Activated CD4-positive, CD25-positive, alpha-beta regulatory T cell treated with anti-CD3 and anti-CD28 coated beads, Interleukin-2, amount 50 U/mL, for 72 hours (primary cell): ENCODE data around the gene ZNF10.

ENCODE experiments used
- DNase-seq: peaks from one replicate; pipeline ENCODE4 v3.0.0; 2021

Gene ZNF10

DNA sequence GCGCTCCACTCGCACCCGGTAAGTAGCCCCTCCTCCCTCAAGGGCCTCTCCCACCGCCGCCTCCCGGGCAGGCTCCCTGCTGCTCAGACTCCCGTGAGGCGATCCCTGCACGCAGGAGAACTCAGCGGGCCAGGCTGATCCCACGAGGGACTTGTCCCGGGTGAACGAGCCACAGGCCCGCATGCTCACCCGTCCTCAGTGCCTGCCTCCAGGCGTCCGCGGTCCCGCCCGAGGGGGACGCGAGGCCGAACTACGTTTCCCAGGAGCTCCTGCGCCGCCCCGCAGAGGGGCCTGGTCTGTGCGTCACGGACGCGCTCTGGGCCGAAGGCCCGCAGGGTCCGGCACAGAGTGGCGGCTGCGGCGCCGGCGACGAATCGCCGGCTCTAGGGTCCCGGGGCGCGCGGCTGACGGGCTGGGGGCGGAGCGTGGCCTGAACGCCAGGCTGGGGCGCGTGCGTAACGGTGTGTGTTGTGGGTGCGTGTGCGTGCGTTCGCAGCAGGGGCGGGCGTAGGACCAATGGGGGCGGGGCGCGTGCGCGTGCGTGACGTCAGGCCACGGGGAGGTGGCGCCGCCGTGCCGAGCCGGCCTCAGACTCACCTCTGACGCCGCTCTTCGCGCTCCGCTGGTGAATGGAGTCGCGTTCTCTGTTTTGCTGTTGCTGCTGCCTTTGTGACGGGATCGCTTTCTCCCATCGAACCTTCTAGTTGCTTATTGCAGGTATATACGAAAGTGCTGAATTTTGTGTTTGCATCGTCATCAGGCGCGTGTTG is at the start of gene ZNF10, which contains the start of gene ZNF891:
Gene ZNF10, plus strand, starts transcription at position 590 of the 770 bp plus-strand sequence. CDS start 13,866 bp downstream, outside the sequence.
Gene ZNF891, minus strand, starts transcription at position 237 of the 770 bp plus-strand sequence. CDS start 8,356 bp downstream, outside the sequence.
- peak; percentile 98 for DNase-seq

DNA sequence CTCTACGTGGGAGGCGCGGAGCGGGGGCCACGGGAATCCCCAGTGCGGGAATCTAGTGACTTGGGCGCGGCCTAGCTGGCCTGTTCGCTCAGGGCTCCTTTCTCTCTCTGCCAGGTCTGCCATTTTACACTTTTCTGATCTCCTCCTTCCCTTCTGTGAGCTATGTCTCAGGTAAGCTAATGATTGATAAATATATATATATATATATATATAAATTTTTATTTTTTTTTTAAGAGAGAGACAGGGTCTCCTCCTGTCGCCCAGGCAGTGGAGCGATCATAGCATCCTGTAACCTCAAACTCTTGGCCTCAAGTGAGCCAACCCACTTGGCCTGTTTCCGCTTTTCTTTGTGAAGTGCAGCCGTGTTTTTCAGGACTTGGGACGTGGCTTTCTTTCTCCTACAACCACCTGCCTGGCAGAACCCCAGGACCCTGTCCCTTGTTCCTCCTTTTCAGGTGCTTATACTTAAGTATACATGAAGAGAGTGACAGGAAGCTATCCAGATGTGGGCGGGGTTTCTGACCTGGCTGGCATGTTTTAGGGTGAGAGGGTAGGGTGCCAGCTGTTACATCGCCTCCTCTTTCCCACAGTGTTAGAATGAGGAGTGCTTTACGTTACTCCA is 49.2 kb upstream of the ZNF10 start:
- no peak for DNase-seq

DNA sequence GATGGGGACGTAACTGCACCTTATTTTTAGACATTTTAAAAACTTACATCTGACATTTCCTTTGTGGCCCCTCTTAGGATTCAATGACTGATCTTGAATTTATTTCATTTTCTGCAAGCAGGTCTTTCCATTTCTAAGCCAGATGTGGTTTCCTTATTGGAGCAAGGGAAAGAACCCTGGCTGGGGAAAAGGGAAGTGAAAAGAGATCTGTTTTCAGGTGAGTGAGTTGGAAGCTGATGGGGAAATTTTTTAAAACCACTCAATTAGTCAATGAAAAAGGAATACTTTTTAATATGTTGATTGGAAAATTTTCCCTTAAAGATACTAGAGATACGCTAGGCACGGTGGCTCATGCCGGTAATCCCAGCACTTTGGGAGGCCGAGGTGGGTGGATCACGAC is 47.1 kb upstream of the ZNF10 start:
- DNase-seq: no peak

DNA sequence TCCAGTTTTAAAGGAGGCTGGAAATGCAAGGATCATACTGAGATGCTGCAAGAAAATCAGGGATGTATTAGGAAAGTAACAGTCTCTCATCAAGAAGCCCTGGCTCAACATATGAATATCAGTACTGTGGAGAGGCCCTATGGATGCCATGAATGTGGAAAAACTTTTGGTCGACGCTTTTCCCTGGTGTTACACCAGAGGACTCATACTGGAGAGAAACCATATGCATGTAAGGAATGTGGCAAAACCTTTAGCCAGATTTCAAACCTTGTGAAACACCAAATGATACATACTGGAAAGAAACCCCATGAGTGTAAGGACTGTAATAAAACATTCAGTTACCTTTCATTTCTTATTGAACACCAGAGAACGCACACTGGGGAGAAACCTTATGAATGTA is 24.8 kb upstream of the ZNF10 start:
- DNase-seq: no peak

DNA sequence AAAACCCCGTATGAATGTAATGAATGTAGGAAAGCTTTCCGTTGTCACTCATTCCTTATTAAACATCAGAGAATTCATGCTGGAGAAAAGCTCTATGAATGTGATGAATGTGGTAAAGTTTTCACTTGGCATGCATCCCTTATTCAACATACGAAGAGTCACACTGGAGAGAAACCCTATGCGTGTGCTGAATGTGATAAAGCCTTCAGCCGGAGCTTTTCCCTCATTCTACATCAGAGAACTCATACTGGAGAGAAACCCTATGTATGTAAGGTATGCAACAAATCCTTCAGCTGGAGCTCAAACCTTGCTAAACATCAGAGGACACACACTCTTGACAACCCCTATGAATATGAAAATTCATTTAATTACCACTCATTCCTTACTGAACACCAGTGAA is 24.2 kb upstream of the ZNF10 start:
- no peak for DNase-seq

DNA sequence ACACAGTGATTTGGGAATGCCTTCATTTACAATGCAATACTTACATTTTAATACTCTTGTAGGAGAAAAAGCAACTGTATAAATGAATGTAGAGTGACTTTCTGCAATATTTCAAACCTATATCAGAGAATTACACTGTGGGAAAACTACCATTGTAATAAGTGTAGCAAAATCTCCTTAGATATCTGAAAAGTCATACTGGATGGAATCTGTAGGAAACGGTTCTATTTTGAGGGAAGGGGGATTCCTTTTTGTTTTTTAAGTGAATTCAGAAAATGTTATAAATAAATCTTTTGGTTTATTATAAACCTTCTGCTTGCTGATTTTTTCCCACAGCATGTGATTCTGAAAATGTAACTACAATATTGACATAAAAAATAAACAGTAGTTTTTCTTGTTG is 23.3 kb upstream of the ZNF10 start:
- no peak for DNase-seq

DNA sequence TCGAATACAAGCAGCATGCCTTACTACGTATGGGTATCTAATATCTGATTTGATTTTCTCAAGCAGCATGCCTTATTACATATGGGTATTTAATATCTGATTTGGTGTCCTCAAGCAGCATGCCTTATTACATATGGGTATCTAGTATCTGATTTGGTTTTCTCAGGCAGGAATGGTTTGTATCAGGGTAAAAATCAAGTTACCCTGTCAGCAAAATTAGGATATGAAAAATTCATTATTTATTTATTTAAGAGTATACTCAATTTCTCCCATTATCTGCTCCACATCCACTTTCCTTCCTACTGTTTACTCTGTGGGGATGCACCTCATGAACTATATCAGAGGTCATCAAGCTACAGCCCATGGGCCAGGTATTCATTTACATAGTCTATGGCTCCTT is 22.3 kb upstream of the ZNF10 start:
- no peak for DNase-seq

DNA sequence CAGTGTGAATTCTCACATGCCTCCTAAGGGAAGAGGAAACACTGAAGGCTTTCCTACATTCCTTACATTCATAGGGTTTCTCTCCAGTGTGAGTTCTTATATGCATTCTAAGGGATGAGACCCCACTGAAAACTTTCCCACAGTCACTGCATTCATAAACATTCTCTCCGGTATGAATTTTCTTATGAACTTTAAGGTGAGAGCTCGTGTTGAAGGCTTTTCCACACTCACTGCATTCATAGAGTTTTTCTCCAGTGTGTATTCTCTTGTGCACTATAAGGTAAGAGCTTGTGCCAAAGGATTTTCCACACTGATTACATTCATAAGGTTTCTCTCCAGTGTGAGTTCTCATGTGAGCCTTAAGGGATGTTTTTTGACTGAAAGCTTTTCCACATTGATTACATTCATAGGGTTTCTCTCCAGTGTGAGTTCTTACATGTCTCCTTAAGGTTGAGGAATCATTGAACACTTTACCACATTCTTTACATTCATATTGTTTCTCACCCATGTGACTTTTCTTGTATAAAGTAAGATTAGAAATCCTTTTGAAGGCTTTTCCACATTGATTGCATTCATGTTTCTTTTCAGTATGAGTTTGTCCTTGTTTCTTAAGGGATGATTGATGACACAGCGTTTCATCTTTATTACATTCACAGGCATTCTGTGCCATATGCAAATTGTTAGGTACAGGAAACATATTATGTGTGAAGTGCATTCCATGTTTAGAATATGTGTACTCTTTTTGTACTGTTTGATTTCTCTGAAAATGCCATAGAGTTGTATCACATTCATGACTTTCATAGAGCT is 9.8 kb upstream of the ZNF10 start:
- no peak for DNase-seq

DNA sequence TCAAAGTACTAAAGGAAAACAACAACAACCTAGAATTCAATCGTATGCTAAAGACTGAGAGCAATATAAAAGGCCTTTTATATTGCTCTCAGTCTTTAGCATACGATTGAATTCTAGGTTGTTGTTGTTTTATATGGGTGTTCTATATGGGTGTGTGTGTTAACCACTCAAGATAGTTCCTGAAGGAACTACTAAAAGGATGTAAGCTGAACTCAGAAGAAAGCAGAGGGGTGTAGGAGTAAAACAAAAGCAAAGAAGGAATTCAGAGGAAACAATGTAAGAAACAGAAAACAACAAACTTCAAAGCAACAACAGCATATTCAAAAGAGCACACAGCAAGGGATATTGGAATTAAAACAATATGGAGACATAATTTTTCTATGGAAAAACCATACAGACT is 5.8 kb upstream of the ZNF10 start:
- DNase-seq: no peak

DNA sequence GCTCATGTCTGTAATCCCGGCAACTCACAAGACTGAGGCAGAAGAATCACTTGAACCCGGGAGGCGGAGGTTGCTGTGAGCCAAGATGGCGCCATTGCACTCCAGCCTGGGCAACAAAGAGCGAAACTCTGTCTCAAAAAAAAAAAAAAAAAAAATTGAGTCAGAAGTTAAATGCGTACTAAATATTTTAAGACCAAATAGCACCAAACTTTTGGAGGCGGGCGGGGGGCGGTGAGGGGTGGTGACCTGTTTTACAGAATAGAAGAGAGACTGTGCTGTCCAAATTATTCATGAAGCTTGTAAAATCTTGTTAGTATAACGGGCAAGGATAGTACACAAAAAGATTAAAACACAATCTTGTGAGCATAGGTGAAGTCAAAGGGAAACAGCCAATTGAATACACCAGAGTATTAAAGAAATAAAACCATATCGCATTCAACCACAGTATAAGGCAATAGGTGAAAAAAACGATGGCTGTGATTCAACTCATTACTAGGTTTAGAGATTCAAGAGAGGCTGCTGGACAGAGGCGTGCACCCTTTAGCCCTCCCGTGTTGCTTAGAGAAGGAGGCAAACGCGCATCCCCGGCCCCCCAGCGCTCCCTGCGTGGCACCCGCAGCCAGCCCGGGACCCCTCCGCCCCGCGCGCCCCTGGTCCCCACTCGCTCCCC is 924 bp upstream of the ZNF10 start:
- no peak for DNase-seq

DNA sequence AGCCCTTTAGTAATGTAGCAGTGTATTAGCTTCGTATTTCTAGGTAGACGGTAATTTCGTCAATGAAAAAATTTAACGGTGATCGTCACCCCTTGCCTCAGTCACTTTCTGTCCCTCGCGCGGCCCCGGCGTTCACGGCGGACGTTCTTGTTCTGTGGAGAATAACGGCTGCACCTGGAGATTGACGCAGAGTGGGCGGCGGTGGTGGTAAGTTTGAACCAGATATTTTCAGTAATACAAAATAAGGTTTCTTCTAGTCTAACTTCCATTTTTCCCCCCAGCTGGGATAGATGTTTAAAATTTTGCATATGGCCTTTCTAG is 341 bp downstream of the ZNF10 start:
- peak; percentile 44 for DNase-seq

DNA sequence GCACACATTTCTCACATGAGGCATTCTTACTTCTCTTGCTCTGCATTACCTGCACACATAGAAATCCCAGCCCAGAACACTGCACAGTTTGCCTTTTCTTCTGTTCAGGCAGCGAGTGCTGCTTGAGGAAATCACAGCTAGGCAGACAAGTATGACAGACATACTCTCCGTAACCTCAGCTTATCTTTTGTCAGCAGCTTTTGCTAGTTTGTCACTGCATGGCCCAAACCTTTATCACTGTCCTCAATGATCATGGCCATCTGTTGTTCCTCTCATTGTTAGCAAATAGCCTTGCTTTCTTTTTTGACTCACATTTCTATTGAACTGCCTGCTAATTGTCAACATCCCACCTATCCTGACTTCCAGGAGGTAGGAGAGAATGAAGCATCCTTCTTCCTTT is 5.3 kb downstream of the ZNF10 start:
- DNase-seq: no peak

DNA sequence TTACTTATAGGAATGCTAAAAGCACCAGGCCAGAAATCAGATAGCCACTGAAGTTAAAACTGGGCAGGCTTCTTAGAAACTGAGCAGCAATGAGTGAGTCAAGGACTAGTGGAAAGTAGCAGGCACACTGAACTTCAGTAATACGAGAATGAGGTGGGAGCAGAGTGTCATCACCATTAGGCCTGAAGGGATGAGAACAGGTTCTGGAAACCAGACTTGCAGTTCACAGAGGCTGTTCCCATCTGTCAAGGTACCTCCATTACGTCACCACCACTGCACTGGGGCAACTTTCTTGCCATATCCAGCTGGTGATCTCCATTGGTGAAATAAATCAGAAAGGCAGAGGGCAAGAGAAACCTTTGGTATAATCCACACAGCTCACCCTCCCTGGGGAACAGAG is 15.6 kb downstream of the ZNF10 start:
- DNase-seq: no peak

DNA sequence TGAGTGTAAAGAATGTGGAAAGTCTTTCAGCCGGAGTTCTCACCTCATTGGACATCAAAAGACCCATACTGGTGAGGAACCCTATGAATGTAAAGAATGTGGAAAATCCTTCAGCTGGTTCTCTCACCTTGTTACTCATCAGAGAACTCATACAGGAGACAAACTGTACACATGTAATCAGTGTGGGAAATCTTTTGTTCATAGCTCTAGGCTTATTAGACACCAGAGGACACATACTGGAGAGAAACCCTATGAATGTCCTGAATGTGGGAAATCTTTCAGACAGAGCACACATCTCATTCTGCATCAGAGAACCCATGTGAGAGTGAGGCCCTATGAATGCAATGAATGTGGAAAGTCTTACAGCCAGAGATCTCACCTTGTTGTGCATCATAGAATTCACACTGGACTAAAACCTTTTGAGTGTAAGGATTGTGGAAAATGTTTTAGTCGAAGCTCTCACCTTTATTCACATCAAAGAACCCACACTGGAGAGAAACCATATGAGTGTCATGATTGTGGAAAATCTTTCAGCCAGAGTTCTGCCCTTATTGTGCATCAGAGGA is 25.8 kb downstream of the ZNF10 start:
- DNase-seq: no peak

DNA sequence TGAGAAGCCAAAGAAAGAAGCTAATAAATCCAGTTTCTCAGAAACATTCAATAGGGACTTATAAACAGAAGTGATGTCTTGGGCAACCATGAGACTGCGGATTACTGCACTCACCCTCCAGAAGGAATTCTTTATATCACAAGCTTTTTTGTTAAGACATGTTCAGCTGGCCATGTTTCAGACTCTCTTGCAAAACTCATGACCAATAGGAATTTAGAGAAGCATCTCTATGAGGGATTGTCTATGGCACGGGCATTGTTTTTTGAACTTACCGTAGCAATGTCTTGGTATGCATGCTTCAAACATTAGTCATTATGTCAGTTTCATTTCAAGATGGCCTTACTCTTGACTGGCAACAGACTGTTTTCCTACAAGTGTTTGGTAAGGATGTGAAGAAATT is 35.3 kb downstream of the ZNF10 start:
- DNase-seq: no peak

DNA sequence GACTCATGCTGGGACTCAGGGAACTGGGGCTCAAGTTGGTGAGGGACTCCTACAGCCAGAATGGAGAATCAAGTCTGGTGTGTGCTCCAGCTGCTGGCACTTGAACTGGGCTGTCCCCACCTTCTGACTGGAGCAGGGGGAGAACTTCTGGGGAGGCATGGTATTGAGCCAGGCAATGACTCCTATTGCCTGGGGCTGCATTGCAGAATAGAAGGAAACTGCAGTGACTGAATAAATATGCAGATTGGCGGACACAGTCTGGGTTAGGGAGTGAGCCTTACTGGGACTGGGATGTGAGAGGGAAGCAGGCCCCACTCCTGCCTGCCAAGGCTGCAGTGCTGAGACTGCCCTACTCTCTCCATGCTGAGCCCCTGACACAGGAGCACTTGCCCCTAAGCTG is 42.1 kb downstream of the ZNF10 start:
- no peak for DNase-seq

DNA sequence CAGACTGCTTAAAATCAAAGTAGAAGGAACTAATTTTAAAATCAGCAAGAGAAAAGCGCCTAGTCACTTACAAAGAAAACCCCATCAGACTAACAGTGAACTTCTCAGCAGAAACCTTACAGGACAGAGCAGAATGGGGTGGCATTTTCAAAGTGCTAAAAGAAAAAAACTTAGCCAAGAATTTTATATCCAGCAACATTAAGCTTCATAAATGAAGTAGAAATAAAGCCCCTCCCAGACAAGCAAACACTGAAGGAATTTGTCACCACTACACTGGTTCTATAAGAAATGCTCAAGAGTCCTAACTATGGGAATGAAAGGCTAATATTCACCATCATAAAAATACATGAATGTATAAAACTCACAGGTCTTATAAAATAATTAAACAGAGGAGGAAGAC is 44.5 kb downstream of the ZNF10 start:
- DNase-seq: no peak

DNA sequence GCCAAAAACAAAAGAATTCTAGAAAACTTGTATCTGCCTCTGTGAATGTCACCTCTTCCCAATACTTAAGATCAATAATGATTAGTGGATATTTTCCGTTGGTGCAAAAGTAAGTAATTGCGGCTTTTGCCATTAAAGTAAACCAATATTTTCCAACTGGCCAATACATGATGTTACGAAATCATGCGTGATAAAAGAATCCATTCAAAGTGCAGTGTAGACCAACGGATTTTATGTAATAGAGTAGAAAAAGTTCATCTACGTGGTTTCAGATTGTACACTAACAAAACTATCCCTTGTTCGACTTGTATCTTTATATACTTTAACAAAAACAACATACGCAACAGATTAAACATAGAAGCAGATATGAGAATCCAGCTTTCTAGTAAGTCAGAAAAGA is 50.2 kb downstream of the ZNF10 start:
- no peak for DNase-seq

DNA sequence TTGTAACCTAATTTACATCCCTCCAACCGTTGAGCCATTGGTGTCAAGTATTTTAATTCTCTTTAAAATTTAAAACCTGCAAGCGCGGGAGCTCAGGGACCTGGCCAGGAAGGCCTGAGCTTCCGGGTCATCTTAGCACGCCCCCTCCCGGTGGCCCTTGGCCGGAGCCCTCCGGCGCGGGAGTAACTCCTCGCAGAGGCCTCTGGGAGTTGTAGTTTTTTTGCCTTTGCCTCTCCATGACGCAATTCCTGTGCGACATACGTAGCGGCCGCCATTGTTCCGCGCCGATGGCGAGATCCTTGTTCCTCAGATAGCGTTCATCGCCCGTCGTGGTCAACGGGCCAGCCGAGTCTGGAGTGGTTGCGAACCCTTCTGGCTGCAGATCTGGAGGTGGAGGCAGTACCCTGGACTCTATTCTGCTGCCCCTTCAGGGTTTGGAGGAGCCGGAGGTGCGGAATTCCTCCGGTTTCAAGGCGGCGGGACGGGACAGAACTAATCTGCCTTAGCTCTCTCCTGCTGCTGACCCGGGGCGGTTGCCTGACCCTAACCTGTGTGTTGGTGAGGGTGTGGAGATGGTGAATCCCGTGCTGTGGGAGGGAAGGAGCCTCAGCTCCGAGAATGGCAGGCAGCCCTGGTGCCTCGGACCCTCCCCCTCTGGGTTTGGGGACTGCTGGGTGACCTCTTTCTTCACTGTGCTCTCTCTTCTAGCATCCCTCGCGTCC is 51.0 kb downstream of the ZNF10 start, which contains the start of gene ZNF268:
Gene ZNF268, plus strand, starts transcription at position 258 of the 722 bp plus-strand sequence. CDS start 503 bp downstream, outside the sequence.
- DNase-seq: peak; percentile 94

DNA sequence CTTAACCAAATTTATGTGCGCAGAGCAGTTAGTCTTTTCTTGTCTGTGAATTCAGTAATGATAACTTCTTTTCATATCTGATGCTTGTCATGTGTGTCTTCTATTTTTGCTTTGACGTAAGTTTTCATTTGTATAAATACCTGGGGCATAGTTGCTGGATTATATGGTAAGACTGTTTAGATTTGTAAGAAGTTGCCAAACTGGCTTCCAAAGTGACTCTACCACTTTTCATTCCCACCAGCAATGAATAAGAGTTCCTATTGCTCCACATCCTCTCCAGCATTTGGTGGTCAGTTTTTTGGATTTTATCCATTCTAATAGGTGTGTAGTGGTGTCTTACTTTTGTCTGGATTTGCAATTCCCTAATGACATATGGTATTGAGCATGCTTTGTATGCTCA is 59.7 kb downstream of the ZNF10 start:
- no peak for DNase-seq

DNA sequence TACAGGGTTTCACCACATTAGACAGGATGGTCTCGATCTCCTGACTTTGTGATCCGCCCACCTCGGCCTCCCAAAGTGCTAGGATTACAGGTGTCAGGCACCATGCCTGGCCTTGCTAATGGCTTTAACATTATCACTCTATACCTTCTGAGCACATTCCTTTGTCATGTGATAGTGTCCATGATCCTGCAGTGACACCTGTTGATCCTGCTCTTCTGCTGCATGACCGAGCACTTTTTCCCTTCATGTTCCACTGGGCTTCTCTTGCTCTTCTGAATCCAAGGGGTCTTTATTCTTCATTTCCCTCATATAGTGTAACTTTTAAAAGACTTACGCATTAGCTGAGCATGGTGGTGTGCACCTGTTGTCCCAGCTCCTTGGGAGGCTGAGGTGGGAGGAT is 62.4 kb downstream of the ZNF10 start:
- DNase-seq: no peak

DNA sequence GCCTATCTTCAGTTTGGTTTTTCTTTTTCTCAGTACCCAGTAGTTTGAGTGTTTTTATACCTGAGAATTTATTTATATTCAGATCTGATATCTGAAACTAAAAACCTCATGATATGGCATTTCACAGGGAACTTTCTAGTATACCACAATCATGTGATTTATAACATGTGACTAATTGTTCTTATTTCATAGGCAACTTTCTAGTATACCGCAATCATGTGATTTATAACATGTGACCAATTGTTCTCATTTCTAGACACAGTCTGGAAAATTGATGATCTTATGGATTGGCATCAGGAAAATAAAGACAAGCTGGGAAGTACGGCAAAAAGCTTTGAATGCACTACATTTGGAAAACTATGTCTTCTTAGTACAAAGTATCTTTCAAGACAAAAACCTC is 71.5 kb downstream of the ZNF10 start:
- no peak for DNase-seq
